ENCODE results near the gene IL18BP.

IL18BP gene

DNA sequence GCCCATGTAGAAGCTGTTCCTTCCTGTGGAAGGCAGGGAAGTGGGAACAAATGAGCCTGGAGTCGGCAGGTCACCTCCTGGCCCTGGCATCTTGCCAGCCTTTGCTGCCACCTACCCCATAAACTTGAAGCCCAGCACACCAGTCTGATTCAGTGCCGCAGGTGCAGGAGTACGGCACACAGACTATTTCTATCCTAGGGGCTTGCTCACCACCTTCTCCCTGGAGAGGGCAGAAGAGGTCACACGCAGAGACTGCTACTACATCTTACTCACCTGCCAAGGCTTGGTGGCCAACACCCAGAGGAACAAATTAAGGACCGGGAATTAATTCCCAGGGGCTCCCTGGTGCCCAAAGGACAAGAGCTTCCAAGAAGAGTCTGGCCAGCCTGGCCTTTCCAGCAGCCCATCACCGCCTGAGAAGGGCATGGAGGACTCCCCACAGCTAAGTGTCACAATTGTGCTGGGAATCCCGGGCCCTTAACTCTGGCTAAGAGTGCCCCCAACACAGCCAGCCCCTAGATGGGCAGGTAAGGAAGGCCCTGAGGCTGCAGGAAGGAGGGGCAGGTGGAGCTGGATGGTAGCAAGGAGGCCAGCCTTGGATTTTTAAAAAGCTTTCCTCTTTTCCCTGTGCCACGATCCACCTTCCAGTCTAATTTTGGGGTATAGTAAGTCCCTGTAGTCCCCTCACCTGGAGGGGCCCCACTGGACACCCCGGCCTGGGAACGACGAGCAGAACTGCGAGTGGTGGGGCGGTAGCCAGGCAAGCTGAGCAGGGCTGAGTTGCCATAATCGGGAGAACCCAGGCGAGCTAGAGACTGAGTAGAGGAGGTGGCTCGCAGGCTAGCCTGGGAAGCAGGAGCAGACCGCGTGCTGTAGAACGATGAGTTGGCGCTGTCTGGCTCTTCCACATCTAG, 6.9 kb downstream of the IL18BP start:
- H3K4me3 ChIP-seq (ENCODE audit: low read length) = no peak overlapping the region
- DNase-seq (ENCODE audit: low read depth) = no peak
- TF ChIP-seq, protein P1, sequence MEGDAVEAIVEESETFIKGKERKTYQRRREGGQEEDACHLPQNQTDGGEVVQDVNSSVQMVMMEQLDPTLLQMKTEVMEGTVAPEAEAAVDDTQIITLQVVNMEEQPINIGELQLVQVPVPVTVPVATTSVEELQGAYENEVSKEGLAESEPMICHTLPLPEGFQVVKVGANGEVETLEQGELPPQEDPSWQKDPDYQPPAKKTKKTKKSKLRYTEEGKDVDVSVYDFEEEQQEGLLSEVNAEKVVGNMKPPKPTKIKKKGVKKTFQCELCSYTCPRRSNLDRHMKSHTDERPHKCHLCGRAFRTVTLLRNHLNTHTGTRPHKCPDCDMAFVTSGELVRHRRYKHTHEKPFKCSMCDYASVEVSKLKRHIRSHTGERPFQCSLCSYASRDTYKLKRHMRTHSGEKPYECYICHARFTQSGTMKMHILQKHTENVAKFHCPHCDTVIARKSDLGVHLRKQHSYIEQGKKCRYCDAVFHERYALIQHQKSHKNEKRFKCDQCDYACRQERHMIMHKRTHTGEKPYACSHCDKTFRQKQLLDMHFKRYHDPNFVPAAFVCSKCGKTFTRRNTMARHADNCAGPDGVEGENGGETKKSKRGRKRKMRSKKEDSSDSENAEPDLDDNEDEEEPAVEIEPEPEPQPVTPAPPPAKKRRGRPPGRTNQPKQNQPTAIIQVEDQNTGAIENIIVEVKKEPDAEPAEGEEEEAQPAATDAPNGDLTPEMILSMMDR (conservative IDR thresholded peaks at IDR 0.05; ENCODE audit: low read depth, low read length) = no peak

DNA sequence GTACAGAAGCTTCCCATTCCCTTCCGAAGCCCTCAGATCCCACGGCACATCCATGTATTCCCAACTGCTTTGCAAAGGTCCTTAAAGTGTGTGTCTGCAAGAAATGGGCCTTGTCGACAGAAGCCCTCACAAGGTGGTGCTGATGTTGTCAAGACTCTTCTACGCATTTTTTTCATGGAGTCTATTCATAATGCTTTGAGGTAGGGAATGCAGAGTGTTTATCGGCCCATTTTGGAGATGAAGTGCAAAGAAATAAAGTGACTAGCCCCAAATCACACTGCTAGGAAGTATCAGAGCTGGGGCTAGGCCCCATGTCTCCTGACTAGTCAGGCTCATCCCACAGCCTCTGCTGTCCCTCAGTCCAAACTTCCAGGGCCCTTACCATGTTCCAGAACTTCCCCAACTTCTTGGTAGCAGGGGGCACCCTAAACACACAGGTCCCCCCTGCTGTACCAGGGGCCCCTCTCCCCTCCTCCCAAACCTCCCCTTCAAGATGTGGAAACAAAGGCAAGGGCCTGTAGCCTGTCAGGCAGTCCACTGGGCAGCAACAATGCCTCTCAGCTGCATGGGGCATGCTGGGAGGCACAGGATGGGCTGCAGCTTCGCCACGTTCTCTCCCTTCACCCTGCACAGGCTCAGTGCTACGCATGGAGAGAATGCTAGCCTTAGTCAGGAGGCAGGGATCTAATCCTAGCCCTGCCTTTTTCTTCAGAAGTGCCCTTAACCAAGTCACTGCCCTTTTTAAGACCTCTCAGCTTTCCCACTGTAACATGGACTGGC, 7.8 kb downstream of the IL18BP start:
- no peak for DNase-seq (ENCODE audit: low read depth)
- H3K4me3 ChIP-seq (ENCODE audit: low read length) = no peak overlapping the region
- TF ChIP-seq, protein P1 (conservative IDR thresholded peaks at IDR 0.05; ENCODE audit: low read depth, low read length) = no peak

DNA sequence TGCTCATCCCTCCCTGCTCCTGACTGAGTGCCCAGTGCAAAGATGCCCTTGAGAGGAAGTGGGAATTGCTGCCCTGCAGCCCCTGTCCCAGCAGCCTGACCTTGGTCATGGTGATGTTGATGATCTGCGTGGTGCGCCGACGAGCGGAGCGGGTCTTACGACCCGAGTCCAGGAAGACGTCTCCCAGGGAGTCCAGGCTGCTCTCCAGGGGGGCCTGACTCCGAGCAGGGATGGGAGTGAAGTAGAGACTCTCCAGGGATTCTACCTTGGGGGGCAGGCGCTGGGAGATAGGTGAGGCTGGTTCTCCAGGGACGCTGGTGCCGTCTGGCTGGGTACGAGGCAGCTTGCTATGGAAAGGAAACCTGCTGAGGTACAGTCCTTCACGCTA, 8.4 kb downstream of the IL18BP start:
- no peak overlapping the region for H3K4me3 ChIP-seq (ENCODE audit: low read length)
- no peak for DNase-seq (ENCODE audit: low read depth)
- TF ChIP-seq, protein P1 (conservative IDR thresholded peaks at IDR 0.05; ENCODE audit: low read depth, low read length) = no peak

DNA sequence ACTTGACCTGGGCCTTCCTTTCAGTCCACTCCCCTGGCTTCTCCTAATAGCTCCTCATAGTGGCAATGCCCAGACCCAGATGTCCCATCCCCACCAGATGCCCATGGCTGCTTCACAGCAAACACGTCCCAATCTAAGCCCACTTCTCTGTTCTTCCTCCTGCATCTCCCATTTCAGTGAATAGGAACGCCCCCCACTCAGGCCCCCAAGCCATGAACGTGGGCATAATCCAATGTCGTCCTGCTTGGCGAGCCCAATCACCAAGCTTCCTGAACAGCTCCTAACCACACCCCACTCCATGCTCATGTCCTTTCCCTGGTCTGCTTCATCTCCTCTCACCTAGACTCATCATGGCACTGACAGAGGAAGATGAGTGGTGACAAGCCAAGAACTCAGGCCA, 8.9 kb downstream of the IL18BP start:
- H3K4me3 ChIP-seq (ENCODE audit: low read length) = no peak overlapping the region
- DNase-seq (ENCODE audit: low read depth) = no peak
- TF ChIP-seq, protein P1 (conservative IDR thresholded peaks at IDR 0.05; ENCODE audit: low read depth, low read length) = no peak

DNA sequence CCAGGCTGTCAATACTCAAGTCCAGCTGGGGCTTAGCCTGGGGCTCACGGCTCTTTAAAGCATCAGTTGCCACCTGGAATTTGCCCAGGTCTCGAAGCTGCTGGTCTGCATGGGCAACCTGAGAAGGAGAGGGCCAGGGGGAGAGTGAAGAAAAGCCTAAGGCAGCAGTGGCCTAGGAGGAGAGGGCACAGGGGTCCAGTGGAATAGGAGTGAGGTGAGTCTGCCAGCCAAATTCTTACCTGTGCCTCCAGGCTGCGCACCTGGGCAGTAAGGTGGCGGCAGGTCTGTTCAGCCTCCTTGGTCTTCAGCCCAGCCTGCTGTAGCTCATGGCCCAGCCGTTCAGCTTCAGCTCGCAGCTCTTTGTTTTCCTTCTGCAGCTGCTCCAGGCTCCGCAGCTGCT, 10.0 kb downstream of the IL18BP start:
- H3K4me3 ChIP-seq (ENCODE audit: low read length) = no peak overlapping the region
- TF ChIP-seq, protein P1 (conservative IDR thresholded peaks at IDR 0.05; ENCODE audit: low read depth, low read length) = no peak
- DNase-seq (ENCODE audit: low read depth) = no peak

DNA sequence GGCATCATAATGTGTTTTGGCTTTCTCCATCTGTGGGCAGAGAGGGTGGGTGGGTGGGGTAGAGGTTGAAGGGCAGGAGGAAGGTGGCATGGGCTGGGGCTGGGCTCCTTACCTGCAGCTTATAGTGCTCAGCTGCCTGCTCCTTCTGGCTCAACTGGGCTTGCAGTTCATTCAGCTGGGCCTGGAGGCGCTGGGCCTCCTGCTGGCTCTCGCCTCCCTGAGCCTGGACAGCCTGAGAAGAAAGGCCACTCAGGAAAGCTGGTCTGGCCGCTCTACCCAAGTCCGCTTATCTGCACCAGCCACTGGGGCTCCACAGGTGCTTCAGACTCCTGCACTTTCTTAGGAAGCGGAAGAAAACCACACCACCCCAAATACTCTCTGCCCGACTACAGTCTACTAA, 10.4 kb downstream of the IL18BP start:
- DNase-seq (ENCODE audit: low read depth) = no peak
- TF ChIP-seq, protein P1 (conservative IDR thresholded peaks at IDR 0.05; ENCODE audit: low read depth, low read length) = no peak
- H3K4me3 ChIP-seq (ENCODE audit: low read length) = no peak overlapping the region

Measured in retinal pigment epithelial cell (primary cell).